Occipital lobe (tissue), 2 donors: Measurements from ENCODE around the gene GTF2A1. TPM values are rescaled to one million over a fixed set of nuclear protein-coding genes. Genes with fewer than 3 reads are reported as not detected.
A peak's percentile ranks its signal among the peaks of the same experiment; 100 is the strongest.
"Not testable (repeated sequence)": the region's sequence is repeated elsewhere in the genome, so short reads cannot be mapped to it uniquely, and the experiment has no call there.

ENCODE experiments used
- DNase-seq: peaks from one replicate; lab custom pipeline; 2025; lab: John Stamatoyannopoulos, UW
- total RNA-seq: library from RNA; depleted of rRNA; stranded (reverse); fragments of >200 nt; gene quantifications from one replicate; pipeline ENCODE4 v1.2.3, GENCODE V29; 2014

The GTF2A1 gene
- 70.7 TPM for total RNA-seq

GRCh38 chr14:81220830-81221578 lies at the start of gene GTF2A1:
Gene GTF2A1, minus strand, starts transcription at chr14:81220959. Its CDS starts 441 bp downstream, at chr14:81220518.
- peak; percentile 97 for DNase-seq

DNA sequence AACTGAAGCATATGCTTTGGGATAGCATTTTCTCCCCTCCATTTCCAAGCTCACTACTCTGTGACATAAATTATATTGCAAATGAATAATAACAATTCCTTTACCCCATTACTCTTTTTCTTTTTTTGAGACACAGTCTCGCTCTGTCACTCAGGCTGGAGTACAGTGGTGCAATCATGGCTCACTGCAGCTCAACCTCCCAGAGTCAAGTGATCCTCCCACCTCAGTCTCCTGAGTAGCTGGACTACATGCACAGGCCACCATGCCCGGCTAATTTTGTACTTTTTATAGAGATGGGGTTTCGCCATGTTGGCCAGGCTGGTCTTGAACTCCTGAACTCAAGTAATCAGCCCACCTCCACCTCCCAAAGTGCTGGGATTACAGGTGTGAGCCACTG lies 49.2 kb upstream of the GTF2A1 start:
- DNase-seq, result no peak

DNA sequence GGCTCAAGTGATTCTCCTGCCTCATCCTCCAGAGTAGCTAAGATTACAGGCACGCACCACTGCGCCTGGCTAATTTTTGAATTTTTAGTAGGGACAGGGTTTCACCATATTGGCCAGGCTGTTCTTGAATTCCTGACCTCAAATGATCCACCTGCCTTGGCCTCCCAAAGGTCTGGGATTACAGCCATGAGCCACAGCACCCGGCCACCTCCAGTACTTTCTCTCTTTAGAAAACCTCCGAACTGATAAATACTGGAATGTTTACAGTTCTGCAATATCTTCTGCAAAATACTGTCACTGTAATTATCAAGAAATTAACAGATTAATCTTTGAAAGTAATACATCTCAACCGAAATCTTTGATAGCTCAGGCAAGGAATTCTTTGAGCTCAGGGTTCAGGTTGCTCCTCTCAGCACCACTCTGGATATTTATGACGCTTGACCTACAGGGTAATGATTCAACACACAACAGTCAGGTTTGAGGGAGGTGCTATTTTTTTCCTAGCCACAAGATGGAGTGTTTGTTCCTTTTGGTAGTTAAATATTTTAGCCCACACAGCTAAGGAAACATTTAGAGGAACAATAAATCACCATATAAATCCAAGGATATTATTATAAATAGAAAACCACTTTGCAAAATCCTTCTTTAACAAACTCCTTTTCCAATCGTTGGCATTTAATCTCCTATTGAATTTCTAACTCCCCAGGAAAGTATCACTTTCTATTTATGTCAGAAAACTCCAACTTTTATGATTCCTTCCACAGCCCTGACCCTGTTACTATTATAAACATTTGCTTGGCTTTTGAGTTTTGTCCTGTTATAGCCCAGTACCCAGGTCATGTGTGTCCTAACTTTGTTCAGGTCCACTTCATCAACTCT lies 48.6 kb upstream of the GTF2A1 start:
- DNase-seq, result no peak

GRCh38 chr14:81268016-81268416 lies 47.3 kb upstream of the GTF2A1 start:
- DNase-seq, result no peak

- no peak for DNase-seq
Observed at GRCh38 chr14:81265636-81266169, 44.9 kb upstream of the GTF2A1 start.

DNA sequence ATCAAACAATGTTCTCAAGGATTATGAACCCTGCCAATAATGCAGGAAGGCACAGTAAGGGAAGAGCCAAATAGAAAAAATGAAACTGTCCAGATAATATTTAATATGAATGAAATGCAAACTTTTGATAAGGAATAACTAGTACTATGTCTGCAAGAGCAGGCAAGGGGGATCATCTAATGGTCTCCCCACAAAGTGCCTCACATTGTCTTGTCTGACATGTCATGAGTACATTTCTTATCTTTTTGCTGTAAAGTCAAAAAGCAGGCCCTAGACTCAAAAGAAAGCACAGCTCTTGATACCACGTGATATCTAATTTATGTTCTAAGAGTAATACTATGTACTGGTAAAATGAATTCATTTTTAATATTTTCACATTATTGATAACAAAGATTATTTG lies 43.9 kb upstream of the GTF2A1 start:
- DNase-seq, result no peak

- DNase-seq, result no peak
Observed at GRCh38 chr14:81263777-81264410, 43.1 kb upstream of the GTF2A1 start.

- no peak for DNase-seq
Observed at GRCh38 chr14:81261176-81261575, 40.4 kb upstream of the GTF2A1 start.

DNA sequence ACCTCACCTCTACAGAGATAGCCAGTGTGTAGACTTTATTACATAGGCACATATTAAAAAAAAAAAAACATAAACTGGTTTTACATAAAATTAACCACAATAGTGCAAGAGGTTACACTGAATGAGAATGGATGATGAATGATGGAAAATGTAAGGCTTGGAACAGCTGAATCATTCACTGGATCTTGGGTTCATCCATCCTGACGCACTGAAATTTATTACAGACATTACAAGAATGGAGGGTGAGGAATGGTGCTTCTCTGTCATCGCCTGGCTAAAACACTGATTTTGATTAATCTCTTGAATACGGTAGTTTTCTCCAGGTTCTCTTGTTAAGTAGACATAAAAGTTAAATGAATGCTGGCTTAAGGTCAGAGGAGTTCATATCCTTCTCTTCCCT lies 40.0 kb upstream of the GTF2A1 start:
- no peak for DNase-seq

DNA sequence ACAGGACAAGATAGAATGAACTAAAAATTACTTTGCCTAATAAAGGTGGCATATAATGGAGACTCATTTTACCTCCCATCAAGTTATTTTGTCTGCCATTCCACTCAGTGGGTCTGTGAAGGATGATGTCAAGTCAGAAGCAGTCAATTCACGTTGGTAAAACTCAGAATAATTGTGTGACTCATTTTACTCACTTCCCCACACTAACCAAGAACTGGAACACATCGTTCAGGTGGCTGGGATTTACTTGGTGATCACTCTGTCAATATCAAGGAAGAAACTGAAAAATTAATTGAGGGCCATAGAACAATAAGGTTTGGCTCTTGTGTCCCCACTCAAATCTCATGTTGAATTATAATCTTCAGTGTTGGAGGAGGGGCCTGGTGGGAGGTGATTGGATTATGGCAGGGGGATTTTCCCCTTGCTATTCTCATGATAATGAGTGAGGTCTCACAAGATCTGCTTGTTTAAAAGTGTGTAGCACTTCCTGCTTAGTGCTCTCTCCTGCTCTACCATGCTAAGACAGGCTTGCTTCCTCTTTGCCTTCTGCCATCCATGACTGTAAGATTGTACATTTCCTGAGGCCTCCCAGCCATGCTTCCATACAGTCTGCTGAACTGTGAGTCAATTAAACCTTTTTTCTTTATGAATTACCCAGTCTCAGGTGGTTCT lies 35.7 kb upstream of the GTF2A1 start:
- DNase-seq, result no peak

GRCh38 chr14:81252278-81252677 lies 31.5 kb upstream of the GTF2A1 start:
- DNase-seq, result no peak

GRCh38 chr14:81247271-81247766 lies 26.6 kb upstream of the GTF2A1 start:
- no peak for DNase-seq

- DNase-seq, result no peak
Observed at GRCh38 chr14:81246461-81247270, 25.9 kb upstream of the GTF2A1 start.

GRCh38 chr14:81245771-81246170 lies 25.0 kb upstream of the GTF2A1 start:
- no peak for DNase-seq

- DNase-seq, result not testable (repeated sequence)
Observed at GRCh38 chr14:81244431-81244830, 23.7 kb upstream of the GTF2A1 start.

DNA sequence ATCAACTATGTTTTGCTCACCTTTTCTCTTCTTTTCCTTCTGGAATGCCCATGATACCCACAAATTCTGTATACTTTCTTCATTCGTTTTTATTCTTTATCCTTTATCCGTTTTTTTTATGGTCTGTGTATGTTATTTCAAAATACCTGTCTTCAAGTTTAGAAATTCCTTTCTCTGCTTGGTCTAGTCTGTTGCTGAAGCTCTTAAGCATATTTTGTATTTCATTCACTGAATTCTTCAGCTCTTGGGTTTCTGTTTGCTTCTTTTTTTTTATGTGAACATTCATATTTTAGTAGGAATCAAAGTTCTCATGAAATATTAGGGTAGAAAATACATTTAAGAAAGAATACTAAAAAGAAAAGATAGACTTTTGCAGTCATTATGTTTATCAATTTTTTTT lies 22.7 kb upstream of the GTF2A1 start:
- DNase-seq, result no peak

DNA sequence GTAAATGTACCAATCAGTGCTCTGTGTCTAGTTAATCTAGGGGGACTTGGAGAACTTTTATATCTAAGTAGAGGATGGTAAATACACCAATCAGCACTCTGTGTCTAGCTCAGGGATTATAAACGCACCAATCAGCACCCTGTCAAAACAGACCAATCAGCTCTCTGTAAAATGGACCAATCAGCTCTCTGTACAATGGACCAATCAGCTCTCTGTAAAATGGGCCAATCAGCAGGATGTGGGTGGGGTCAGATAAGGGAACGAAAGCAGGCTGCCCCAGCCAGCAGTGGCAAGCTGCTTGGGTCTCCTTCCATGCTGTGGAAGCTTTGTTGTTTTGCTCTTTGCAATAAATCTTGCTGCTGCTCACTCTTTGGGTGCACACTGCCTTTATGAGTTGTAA lies 16.1 kb upstream of the GTF2A1 start:
- not testable (repeated sequence) for DNase-seq

- DNase-seq, result no peak
Observed at GRCh38 chr14:81236138-81236537, 15.4 kb upstream of the GTF2A1 start.

DNA sequence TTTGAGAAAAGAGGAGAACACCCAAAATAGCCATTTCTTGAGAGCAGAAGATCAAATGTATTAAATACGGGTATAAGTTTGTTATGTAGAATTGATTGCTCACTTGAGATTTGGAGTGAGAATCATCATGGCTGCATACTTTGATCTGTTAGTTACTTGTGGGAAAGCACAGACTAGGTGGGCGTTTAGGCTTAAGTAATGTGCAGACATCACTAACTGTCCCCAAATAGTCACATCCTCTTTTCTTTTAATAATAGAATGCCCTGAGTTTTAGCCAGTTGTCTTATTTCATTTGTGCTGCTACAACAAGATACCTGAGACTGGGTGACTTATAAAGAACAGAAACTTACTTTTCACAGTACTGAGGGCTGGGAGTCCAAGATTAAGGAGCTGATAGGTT lies 14.3 kb upstream of the GTF2A1 start:
- no peak for DNase-seq

DNA sequence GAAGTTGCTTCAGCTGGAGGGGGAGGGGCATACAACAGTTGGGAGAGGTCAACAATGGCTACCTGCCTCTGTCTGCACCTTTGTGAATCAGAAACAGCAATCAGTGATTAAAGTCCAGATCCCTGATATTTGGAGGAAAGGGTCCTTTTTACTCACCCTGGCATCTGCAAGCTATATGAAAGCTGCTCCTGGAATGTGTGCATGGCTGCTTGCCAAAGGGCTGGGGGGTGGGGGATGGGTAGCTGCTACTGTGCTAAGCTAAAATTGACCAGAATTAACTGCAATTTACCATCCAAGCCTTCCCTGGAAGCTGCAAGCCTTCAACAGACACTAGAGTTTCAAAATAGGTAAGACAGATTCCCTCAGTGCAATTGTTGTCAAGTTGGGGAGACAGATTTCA lies 13.5 kb upstream of the GTF2A1 start:
- DNase-seq, result no peak
